Mesodermal cell (in vitro differentiated cells): ENCODE results near the gene ARHGAP36.

ENCODE experiments used
- H3K27ac ChIP-seq: 2 replicates; pipeline ENCODE4 v1.7.0; 2013; ENCODE audit warnings: mild to moderate bottlenecking, low read depth, low read length, moderate library complexity; ENCODE audit not compliant: severe bottlenecking
- H3K36me3 ChIP-seq: 2 replicates; pipeline ENCODE4 v1.7.1; 2013; ENCODE audit warnings: mild to moderate bottlenecking, low read length, moderate library complexity; ENCODE audit not compliant: control insufficient read depth, insufficient read depth
- H3K4me1 ChIP-seq: one replicate; pipeline ENCODE4 v1.7.1; 2013; ENCODE audit warnings: mild to moderate bottlenecking, low read length; ENCODE audit not compliant: insufficient read depth, control insufficient read depth, poor library complexity, severe bottlenecking
- H3K4me3 ChIP-seq: 2 replicates; pipeline ENCODE4 v1.7.0; 2013; ENCODE audit warnings: low read length, control low read depth, mild to moderate bottlenecking; ENCODE audit not compliant: insufficient read depth, poor library complexity, severe bottlenecking; ENCODE audit errors: extremely low read depth
- H3K9me3 ChIP-seq: 2 replicates; pipeline ENCODE4 v1.7.1; 2013; ENCODE audit warnings: mild to moderate bottlenecking, low read length, moderate library complexity; ENCODE audit not compliant: control insufficient read depth
- WGBS, 2 experiments: methylation state at CpG; one replicate each; pipeline ENCODE4 v1.1.5; 2013; ENCODE audit warnings: missing lambda C conversion rate in 2 of 2; ENCODE audit not compliant: insufficient coverage in 2 of 2; 5-methylcytosine and 5-hydroxymethylcytosine counted together

ARHGAP36 gene

DNA sequence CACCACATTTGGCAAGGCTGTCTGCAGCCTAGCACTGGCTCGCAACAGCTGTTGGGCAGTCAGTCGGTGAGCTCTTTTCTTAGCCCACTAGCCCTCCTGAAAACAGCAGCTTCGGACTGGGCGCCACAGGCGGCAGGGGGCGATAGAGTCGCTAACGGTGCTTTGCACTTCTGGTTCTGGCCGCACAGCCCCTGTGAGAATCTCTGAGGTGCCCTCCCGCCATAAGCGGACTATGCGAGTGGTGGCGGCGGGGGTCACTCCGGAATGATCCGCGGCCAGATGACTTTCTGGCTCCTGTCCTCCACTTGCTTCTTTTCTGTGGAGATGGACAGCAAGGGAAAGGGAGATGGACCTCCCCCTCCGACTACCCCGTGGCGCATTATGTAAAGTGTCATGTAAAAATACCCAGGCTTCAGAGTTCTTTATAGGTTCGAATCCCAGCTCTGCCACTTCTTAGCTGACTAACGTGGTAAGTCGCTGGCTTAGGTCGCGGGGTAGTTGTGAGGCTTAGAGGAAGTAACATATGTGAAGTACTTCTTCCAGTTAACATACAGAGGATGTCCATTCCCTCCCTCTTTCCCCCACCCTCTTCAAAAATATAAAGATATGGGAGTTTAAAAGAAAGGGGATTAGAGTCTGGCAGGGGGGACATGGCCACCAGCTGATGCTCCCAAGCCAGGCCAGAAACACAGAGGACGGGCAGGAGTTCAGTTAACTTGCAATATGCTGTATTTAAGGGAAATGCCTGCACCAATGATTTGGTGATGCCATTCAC lies 11.0 kb downstream of the ARHGAP36 start:
- no peak overlapping the region for H3K27ac ChIP-seq
- H3K4me3 ChIP-seq, result no peak overlapping the region
- 0 to 30% methylated on average over 2 to 3 of the region's 26 CpGs for WGBS, 2 experiments
- H3K9me3 ChIP-seq, result no peaks in the 10 kb centered on the region
- H3K4me1 ChIP-seq, result no peaks in the 10 kb centered on the region
- H3K36me3 ChIP-seq, result no peaks in the 10 kb centered on the region

DNA sequence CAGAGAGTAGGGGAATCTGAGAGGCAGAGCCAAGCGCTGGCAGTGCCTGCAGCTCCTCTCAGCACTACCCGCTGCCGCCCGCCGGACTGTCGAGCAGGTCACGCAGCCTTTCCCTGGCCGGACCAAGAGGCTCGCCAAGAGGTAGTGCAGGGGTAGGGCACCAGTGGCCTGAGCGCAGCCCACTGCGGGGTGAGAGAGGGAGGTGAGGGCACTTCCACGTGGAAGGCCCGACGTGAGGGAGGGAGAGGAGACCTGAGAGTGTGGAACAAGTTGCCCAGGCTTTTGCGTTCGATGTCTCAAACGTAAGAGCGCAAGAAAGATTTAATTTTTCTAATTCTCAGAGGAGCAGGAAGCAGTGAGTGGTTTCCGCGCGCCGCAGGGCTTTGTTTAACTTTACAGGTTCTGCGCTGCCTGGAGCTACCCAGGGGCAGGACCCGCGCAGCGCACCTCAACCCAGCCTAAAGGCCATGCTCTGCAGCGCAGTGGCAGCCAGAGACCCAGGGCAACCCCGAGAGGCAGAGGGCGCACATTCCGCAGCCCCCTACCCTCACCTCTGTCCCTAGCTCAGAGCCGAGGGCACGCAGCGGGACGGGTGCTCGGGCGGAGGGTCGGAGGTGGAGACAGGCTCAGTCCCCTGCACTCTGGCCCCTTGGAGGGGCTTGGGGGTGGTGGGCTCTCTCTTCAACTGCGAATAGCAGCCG lies 14.9 kb downstream of the ARHGAP36 start:
- Histone ChIP-seq H3K27ac (no peak overlapping the region), H3K9me3 (no peaks in the 10 kb centered on the region), H3K4me3 (no peak overlapping the region), H3K36me3 (no peaks in the 10 kb centered on the region), H3K4me1 (no peaks in the 10 kb centered on the region)
- WGBS, 2 experiments, result 3 to 7% methylated on average over 12 to 18 of the region's 39 CpGs

DNA sequence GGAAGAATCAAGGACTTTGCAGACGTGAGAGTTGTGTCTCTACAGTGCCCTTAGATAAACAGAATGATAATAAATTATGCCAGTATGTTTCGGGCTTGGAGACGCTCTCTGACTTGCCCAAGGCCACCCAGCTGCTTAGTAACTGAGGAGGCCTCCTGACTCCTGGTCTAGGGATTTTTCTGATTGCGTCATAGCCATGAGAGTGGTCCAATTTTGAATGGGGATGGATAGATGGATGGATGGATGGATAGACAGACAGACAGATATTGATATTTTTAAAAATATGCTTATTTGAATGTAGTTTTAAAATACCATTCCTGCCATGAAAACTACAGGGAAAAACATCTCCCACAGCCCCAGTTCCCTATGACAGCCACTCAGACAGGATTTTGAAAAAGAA lies 15.5 kb downstream of the ARHGAP36 start:
- no peaks in the 10 kb centered on the region for H3K36me3 ChIP-seq

DNA sequence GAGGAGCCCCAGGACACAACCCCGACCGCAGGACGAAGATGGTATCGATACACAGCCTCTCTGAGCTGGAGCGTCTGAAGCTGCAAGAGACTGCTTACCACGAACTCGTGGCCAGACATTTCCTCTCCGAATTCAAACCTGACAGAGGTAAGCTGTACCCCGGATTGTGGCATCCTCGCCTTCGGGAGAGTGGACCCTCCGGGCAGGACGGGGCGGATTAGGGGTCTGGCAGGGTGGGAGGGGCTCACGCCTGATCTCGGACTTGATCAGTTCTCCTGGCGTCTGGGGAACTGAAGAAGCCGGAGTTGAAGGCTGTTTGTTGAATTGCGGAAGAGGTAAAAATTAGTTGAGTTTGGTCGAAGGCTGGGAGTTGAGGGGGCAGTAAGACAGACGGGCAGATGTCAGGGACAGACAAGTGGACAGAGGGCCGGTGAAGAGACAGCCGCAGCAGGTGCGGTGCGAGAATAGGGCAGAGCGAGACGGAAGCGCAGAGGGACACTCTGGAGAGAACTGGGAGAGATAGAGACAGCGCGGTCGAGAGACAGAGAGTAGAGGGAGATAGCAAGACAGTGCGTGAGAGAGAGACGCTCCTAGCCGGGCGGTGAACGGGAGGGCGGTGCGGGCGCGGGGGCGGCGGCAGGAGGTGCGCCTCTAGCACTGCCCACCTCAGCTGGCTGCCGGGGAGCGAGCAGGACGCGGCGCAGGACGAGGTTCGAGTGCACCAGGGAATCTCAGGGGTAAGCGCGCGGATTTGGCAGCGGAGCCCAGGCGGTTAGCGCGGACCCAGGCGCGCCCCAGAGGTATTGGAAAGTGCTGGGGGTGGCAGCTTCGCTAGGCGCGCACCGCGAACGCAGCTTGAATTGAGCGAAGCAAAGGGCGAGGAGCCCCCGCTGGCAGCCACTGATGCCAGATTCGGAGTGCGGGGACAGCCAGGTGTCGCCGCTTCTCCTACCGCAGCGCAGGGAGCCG lies 23.9 kb downstream of the ARHGAP36 start:
- H3K36me3 ChIP-seq, result no peaks in the 10 kb centered on the region
- H3K4me3 ChIP-seq, result peak overlapping the region; percentile 8
- H3K27ac ChIP-seq, result no peak overlapping the region
- WGBS, 2 experiments, result 0 to 3% methylated on average over 22 to 25 of the region's 75 CpGs
- H3K4me1 ChIP-seq, result peaks cover 9% of the 10 kb centered on the region
- H3K9me3 ChIP-seq, result no peaks in the 10 kb centered on the region

More for the DNA sequence above, 15.5 kb downstream of the ARHGAP36 start:
- Histone ChIP-seq H3K9me3 (no peaks in the 10 kb centered on the region), H3K4me1 (peaks cover 5% of the 10 kb centered on the region), H3K4me3 (no peak overlapping the region), H3K27ac (no peak overlapping the region)
- WGBS, 2 experiments, result 0 to 40% methylated on average over 1 of the region's 4 CpGs

DNA sequence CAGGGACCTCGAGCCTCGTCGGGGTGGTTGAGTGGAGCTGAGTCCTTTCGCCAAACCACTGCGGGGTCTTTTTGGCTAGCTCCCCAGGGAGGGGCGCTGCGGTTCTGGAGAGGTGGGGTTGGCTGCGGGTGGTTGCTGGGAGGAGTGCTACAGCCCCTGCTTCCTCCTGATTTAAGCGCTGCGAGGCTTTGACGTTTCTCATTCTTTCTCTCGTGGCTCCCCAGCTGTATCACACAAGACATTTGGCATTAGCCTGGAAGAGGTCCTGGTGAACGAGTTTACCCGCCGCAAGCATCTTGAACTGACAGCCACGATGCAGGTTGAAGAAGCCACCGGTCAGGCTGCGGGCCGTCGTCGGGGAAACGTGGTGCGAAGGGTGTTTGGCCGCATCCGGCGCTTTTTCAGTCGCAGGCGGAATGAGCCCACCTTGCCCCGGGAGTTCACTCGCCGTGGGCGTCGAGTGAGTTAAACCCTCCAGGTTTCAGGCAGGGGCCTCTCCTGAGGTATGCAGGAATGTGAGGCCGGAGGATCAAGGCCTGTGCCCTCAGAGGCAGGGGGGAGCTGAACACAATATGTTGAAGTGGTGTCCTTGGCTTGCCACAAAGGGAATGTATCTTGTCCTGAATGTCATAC lies 25.5 kb downstream of the ARHGAP36 start:
- Histone ChIP-seq H3K4me3 (no peak overlapping the region), H3K27ac (no peak overlapping the region), H3K9me3 (no peaks in the 10 kb centered on the region), H3K4me1 (peaks cover 4% of the 10 kb centered on the region), H3K36me3 (no peaks in the 10 kb centered on the region)
- 0 to 7% methylated on average over 5 to 11 of the region's 34 CpGs for WGBS, 2 experiments

DNA sequence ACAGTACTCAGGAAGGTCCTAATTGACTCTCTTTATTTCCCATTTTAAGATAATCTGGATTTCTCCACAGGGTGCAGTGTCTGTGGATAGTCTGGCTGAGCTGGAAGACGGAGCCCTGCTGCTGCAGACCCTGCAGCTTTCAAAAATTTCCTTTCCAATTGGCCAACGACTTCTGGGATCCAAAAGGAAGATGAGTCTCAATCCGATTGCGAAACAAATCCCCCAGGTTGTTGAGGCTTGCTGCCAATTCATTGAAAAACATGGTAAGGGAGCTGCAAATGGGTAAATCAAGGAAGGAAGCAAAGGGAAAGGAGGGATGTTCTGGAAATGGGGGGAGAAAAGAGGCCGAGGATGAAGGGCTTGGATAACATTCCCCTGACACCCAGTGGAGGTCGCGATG lies 26.0 kb downstream of the ARHGAP36 start:
- Histone ChIP-seq H3K27ac (no peak overlapping the region), H3K4me3 (no peak overlapping the region), H3K4me1 (peaks cover 4% of the 10 kb centered on the region), H3K36me3 (no peaks in the 10 kb centered on the region), H3K9me3 (no peaks in the 10 kb centered on the region)
- WGBS, 2 experiments, result 6 to 13% methylated on average over 3 of the region's 7 CpGs

DNA sequence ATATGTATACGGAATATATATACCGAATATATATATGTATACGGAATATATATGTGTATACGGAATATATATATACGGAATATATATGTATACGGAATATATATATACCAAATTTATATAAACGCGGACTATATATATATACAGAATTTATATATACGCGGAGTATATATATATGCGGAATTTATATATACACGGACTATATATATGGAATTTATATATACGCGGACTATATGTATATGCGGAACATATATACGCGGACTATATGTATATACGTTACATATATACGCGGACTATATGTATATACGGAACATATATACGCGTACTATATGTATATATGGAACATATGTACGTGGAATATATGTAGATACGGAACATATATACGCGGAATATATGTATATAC lies 78.6 kb downstream of the ARHGAP36 start:
- Histone ChIP-seq H3K36me3 (no peaks in the 10 kb centered on the region), H3K4me3 (no peak overlapping the region), H3K4me1 (no peaks in the 10 kb centered on the region), H3K9me3 (no peaks in the 10 kb centered on the region), H3K27ac (no peak overlapping the region)
- WGBS, 2 experiments, result 93 to 99% methylated on average over 5 to 10 of the region's 27 CpGs

DNA sequence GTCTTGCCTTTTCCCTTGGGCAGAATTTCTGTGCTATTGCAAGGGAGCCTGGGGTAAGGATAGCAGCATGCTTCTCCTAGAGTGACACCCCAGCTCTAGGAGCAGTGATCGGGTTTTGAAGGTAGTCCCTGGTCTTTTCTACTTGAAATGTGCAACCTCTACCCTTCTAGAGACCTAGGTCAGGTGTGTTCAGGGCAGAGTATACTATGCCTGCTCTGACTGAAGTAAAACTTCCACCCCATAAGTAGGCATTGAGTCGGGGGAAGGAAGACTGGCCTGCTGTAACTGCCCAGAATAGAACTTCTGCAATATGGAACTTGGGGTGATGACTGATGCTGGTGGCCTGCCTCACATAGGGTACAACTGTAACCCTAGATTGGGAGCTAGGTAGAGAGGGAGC lies 80.9 kb downstream of the ARHGAP36 start:
- Histone ChIP-seq H3K27ac (no peak overlapping the region), H3K36me3 (no peaks in the 10 kb centered on the region), H3K9me3 (no peaks in the 10 kb centered on the region), H3K4me3 (no peak overlapping the region), H3K4me1 (no peaks in the 10 kb centered on the region)
- no CpG with 5 or more reads among the region's 2 CpGs for WGBS, 2 experiments
